B cell (primary cell): ENCODE results near the gene CRIM1. TPM values are rescaled to one million over a fixed set of nuclear protein-coding genes. Genes with fewer than 3 reads are reported as not detected.

Experiments used
- ATAC-seq: fragments of 200-7000 bp; cut with Tn5 transposase; one replicate; pipeline ENCODE4 v1.10.0; 2021; ENCODE audit warnings: low read depth, mild to moderate bottlenecking, moderate number of reproducible peaks, moderate library complexity
- CTCF ChIA-PET: fragments of 350-600 bp; sonication (Branson Sonifier 250); formaldehyde crosslinking; loops from one replicate; lab custom pipeline; 2021; ENCODE audit warnings: antibody characterized with exemption, inconsistent platforms; lab: Charles Lee
- POLR2A ChIA-PET: fragments of 350-600 bp; sonication (Branson Sonifier 250); formaldehyde crosslinking; loops from one replicate; lab custom pipeline; 2021; ENCODE audit warnings: antibody characterized with exemption; lab: Charles Lee
- DNase-seq: peaks from one replicate; pipeline ENCODE4 v3.0.0; 2013
- H2AFZ ChIP-seq: 2 replicates; pipeline ENCODE4 v1.6.1; 2012; ENCODE audit warnings: mild to moderate bottlenecking, low read depth, low read length; ENCODE audit not compliant: insufficient read depth, poor library complexity, severe bottlenecking
- H3K27ac ChIP-seq, 2 donors: 1 replicate in 1 of 2; 2 replicates in 1 of 2; pipeline ENCODE4 v1.5.1; 2012 to 2013; ENCODE audit warnings: low read length in 2 of 2, mild to moderate bottlenecking in 2 of 2, moderate library complexity in 1 of 2
- H3K27me3 ChIP-seq, 4 experiments: fragments of 200-600 bp in 1 of 4; sonication (generic) in 1 of 4; replicated peaks in 1 of 4; 1 replicate in 2 of 4; 2 replicates in 2 of 4; pipeline versions ENCODE4 v1.6.1 to v1.7.0; 2013 to 2016; ENCODE audit warnings: low read length in 3 of 4, mild to moderate bottlenecking in 2 of 4, mixed read lengths in 1 of 4, moderate library complexity in 1 of 4; ENCODE audit not compliant: insufficient read depth in 4 of 4, control insufficient read depth in 3 of 4; ENCODE audit errors: control extremely low read depth in 1 of 4
- H3K36me3 ChIP-seq, 2 experiments: replicated peaks in 1 of 2; 1 replicate in 1 of 2; 2 replicates in 1 of 2; pipeline versions ENCODE4 v1.6.1 to v1.7.1; 2013; ENCODE audit warnings: low read length in 1 of 2; ENCODE audit not compliant: insufficient read depth in 2 of 2, control insufficient read depth in 1 of 2; ENCODE audit errors: control extremely low read depth in 1 of 2, extremely low read depth in 1 of 2
- H3K4me1 ChIP-seq, 2 donors: fragments of 200-600 bp in 1 of 2; sonication (generic) in 1 of 2; 1 replicate in 1 of 2; 2 replicates in 1 of 2; pipeline versions ENCODE4 v1.5.1 to v1.6.1; 2013 to 2017; ENCODE audit warnings: low read length in 2 of 2; ENCODE audit not compliant: control insufficient read depth in 2 of 2, insufficient read depth in 2 of 2
- H3K4me2 ChIP-seq: replicated peaks from 2 replicates; pipeline ENCODE3; 2012; ENCODE audit warnings: mild to moderate bottlenecking, low read depth, low read length; ENCODE audit not compliant: poor library complexity, severe bottlenecking
- H3K4me3 ChIP-seq, 5 experiments: fragments of 200-600 bp in 1 of 5; sonication (generic) in 1 of 5; 1 replicate in 3 of 5; 2 replicates in 2 of 5; pipeline versions ENCODE4 v1.5.1 to v1.7.0; 2011 to 2016; ENCODE audit warnings: low read length in 4 of 5, mild to moderate bottlenecking in 4 of 5, low read depth in 2 of 5, control low read depth in 1 of 5, moderate library complexity in 1 of 5; ENCODE audit not compliant: insufficient read depth in 1 of 5; ENCODE audit errors: control extremely low read depth in 1 of 5, extremely low read depth in 1 of 5
- H3K79me2 ChIP-seq: fragments of 200-600 bp; sonication (generic); one replicate; pipeline ENCODE4 v1.6.0; 2016; ENCODE audit warnings: low read length; ENCODE audit not compliant: control insufficient read depth, insufficient read depth
- H3K9ac ChIP-seq: fragments of 200-600 bp; sonication (generic); 2 replicates; pipeline ENCODE4 v1.6.1; 2017; ENCODE audit warnings: mild to moderate bottlenecking, low read length, moderate library complexity
- H3K9me3 ChIP-seq, 3 donors: one replicate each; pipeline versions ENCODE4 v1.6.1 to v1.7.1; 2013; ENCODE audit warnings: low read length in 2 of 3; ENCODE audit not compliant: control insufficient read depth in 2 of 3, insufficient read depth in 1 of 3; ENCODE audit errors: control extremely low read depth in 1 of 3
- H4K20me1 ChIP-seq: 2 replicates; pipeline ENCODE4 v1.6.0; 2012; ENCODE audit warnings: mild to moderate bottlenecking, low read length; ENCODE audit not compliant: insufficient read depth, control insufficient read depth, poor library complexity, severe bottlenecking
- H3K27ac Mint-ChIP-seq: one replicate; pipeline ENCODE4 v1.8.0; 2021; ENCODE audit warnings: mixed read lengths
- H3K27me3 Mint-ChIP-seq: one replicate; pipeline ENCODE4 v1.8.0; 2021; ENCODE audit warnings: mixed read lengths
- H3K4me1 Mint-ChIP-seq: one replicate; pipeline ENCODE4 v1.8.0; 2021; ENCODE audit warnings: mixed read lengths
- H3K4me3 Mint-ChIP-seq: one replicate; pipeline ENCODE4 v1.8.0; 2021; ENCODE audit warnings: mixed read lengths
- H3K9me3 Mint-ChIP-seq: one replicate; pipeline ENCODE4 v1.8.0; 2022; ENCODE audit warnings: mixed read lengths; ENCODE audit not compliant: insufficient read depth
- EZH2 ChIP-seq: IDR thresholded peaks from 2 replicates; pipeline ENCODE4 v1.6.1; 2012; ENCODE audit warnings: borderline replicate concordance, low read depth, mild to moderate bottlenecking, moderate library complexity, low read length; ENCODE audit not compliant: insufficient read depth, poor library complexity, severe bottlenecking
- WGBS: methylation state at CpG from one replicate; pipeline ENCODE4 v1.1.5; 2013; ENCODE audit warnings: missing lambda C conversion rate; ENCODE audit not compliant: insufficient coverage; 5-methylcytosine and 5-hydroxymethylcytosine counted together
- intact Hi-C: fragments of 100-400 bp; cut with micrococcal nuclease; formaldehyde crosslinking; loops from one replicate; pipeline ENCODE4 v1.10.0; 2022
- polyA plus RNA-seq: library from polyadenylated mRNA; depleted of rRNA; stranded (reverse); fragments of >200 nt; gene quantifications from 2 replicates; pipeline ENCODE4 v1.2.3, GENCODE V29; 2012
- total RNA-seq, 2 donors: library from RNA; stranded (reverse); fragments of 120-200 nt in 1 of 2; gene quantifications; 1 replicate in 1 of 2; 2 replicates in 1 of 2; pipeline versions ENCODE4 v1.2.3 to v1.2.4, GENCODE V29; 2013 to 2022
- TF ChIP-seq, protein P1 (sequence below): fragments of 200-600 bp; IDR thresholded peaks from one replicate; pipeline ENCODE4 v1.8.0; 2022; ENCODE audit warnings: antibody characterized with exemption, mild to moderate bottlenecking

Gene CRIM1
- total and polyA plus RNA-seq, 2 donors (not counting 1 experiment from before 2014, with no cell fraction given): 1.3 to 5.0 TPM

DNA sequence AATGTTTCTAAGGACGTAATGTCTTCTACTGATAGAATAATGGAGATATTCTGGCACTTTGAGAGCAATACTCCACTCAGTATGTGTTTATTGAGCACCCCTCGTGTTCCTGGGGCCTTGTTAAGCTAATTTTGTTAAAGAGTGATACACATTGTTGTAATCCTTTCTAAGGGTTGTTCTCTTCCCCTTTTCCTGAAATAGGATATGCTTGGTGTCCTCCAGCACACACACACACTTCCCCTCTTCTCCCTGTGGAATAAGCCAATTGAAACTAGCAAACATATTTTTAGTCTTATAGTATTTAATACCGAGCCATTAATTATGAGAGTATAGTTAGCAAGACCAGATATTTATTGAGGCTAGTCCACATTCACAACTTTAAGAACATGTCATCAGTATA, 114.1 kb downstream of the CRIM1 start:
- Mint-ChIP-seq H3K27me3 (no peaks in the 10 kb centered on the region), H3K27ac (no peak overlapping the region), H3K4me1 (no peaks in the 10 kb centered on the region), H3K9me3 (peaks cover under 1% of the 10 kb centered on the region), H3K4me3 (no peak overlapping the region)
- Histone ChIP-seq H3K9me3 (peaks cover 0 to 6% (median 5%) of the 10 kb centered on the region in 3 donors), H2AFZ (no peak overlapping the region), H3K4me2 (no peak overlapping the region), H3K27me3 (no peaks in the 10 kb centered on the region), H3K27ac (no peak overlapping the region), H3K9ac (no peak overlapping the region), H3K79me2 (no peaks in the 10 kb centered on the region), H3K4me1 (peaks cover 0 to 4% of the 10 kb centered on the region in 2 donors), H4K20me1 (no peaks in the 10 kb centered on the region), H3K4me3 (no peak overlapping the region), H3K36me3 (no peaks in the 10 kb centered on the region)
- ATAC-seq: no peak
- POLR2A ChIA-PET: no interaction called here
- CTCF ChIA-PET: no interaction called here
- DNase-seq: no peak
- TF ChIP-seq EZH2: no peak
- TF ChIP-seq, protein P1, sequence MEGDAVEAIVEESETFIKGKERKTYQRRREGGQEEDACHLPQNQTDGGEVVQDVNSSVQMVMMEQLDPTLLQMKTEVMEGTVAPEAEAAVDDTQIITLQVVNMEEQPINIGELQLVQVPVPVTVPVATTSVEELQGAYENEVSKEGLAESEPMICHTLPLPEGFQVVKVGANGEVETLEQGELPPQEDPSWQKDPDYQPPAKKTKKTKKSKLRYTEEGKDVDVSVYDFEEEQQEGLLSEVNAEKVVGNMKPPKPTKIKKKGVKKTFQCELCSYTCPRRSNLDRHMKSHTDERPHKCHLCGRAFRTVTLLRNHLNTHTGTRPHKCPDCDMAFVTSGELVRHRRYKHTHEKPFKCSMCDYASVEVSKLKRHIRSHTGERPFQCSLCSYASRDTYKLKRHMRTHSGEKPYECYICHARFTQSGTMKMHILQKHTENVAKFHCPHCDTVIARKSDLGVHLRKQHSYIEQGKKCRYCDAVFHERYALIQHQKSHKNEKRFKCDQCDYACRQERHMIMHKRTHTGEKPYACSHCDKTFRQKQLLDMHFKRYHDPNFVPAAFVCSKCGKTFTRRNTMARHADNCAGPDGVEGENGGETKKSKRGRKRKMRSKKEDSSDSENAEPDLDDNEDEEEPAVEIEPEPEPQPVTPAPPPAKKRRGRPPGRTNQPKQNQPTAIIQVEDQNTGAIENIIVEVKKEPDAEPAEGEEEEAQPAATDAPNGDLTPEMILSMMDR: no peak
- WGBS: no CpG with 5 or more reads among the region's 3 CpGs
- intact Hi-C loops: no loop called here

DNA sequence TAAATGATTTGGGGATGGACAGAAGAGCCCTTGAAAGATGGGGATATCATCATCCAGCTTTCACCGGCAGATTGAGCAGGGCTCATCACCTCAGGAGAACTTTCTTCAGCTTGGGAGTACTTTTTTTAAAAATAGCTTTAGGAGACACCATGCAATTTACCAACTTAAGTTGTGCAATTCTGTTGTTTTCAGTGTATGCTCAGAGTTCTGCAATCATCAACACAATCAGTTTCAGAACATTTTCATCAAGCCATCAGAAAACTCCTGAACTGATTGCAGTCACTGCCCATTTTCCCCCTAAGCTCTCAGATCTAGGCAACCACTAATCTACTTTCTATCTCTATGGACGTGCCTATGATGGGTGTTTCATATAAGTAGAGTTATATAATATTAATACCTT, 117.7 kb downstream of the CRIM1 start:
- H2AFZ ChIP-seq: no peak overlapping the region
- WGBS: no CpG with 5 or more reads among the region's 2 CpGs
- H3K4me3 Mint-ChIP-seq: no peak overlapping the region

More for the DNA sequence above, 117.7 kb downstream of the CRIM1 start:
- POLR2A ChIA-PET: no interaction called here
- Mint-ChIP-seq H3K27me3 (no peaks in the 10 kb centered on the region), H3K9me3 (peaks cover 12% of the 10 kb centered on the region), H3K4me1 (peaks cover 2% of the 10 kb centered on the region), H3K27ac (no peak overlapping the region)
- intact Hi-C loops: no loop called here
- DNase-seq (no peak), ATAC-seq (no peak)
- Histone ChIP-seq H3K4me1 (peaks cover 0 to 4% of the 10 kb centered on the region in 2 donors), H3K4me3 (no peak overlapping the region), H3K9me3 (peaks cover 4 to 17% (median 9%) of the 10 kb centered on the region in 3 donors), H3K27ac (no peak overlapping the region), H3K79me2 (no peaks in the 10 kb centered on the region), H3K27me3 (no peaks in the 10 kb centered on the region), H3K36me3 (peaks cover 0 to 1% of the 10 kb centered on the region in 2 experiments), H3K4me2 (no peak overlapping the region), H4K20me1 (no peaks in the 10 kb centered on the region), H3K9ac (no peak overlapping the region)
- TF ChIP-seq, protein P1: no peak
- no peak for TF ChIP-seq EZH2
- CTCF ChIA-PET: no interaction called here
